ENCODE data around the gene ADGRF3.

Gene ADGRF3

DNA sequence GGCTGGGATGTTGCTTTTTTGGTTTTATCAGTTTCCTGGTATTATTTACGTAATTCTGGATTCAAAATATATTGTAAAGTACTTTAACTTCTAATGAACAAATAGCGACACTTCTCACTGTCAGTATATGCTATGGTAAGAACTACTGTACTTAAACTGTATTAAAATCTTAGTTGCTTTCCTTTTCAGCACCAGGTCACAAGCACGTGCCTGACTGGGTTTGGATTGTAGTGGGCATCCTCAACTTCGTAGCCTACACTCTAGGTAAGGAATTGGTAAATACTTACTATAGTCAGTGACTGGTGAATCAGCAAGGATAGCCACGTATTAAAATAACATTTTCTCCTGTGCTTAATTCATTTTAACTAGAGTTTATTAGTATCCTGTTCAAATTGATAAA, 20.4 kb upstream of the ADGRF3 start:
- no peaks in the 10 kb centered on the region for H3K36me3 ChIP-seq (ENCODE audit: control insufficient read depth, insufficient read depth, low read length)
- H3K27me3 ChIP-seq (ENCODE audit: control insufficient read depth, insufficient read depth, low read length) = no peaks in the 10 kb centered on the region
- no peak overlapping the region for H3K9ac ChIP-seq
- no peak overlapping the region for H2AFZ ChIP-seq
- TF ChIP-seq, protein P1, sequence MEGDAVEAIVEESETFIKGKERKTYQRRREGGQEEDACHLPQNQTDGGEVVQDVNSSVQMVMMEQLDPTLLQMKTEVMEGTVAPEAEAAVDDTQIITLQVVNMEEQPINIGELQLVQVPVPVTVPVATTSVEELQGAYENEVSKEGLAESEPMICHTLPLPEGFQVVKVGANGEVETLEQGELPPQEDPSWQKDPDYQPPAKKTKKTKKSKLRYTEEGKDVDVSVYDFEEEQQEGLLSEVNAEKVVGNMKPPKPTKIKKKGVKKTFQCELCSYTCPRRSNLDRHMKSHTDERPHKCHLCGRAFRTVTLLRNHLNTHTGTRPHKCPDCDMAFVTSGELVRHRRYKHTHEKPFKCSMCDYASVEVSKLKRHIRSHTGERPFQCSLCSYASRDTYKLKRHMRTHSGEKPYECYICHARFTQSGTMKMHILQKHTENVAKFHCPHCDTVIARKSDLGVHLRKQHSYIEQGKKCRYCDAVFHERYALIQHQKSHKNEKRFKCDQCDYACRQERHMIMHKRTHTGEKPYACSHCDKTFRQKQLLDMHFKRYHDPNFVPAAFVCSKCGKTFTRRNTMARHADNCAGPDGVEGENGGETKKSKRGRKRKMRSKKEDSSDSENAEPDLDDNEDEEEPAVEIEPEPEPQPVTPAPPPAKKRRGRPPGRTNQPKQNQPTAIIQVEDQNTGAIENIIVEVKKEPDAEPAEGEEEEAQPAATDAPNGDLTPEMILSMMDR (IDR thresholded peaks at IDR 0.05) = no peak
- no peak overlapping the region for H3K4me3 ChIP-seq (ENCODE audit: low read depth, low read length)
- H3K79me2 ChIP-seq = peaks cover 5% of the 10 kb centered on the region
- H3K9me3 ChIP-seq (ENCODE audit: control insufficient read depth, low read length) = no peaks in the 10 kb centered on the region
- H3K4me1 ChIP-seq = peaks cover 34% of the 10 kb centered on the region
- H3K27ac ChIP-seq = no peak overlapping the region
- H3K4me2 ChIP-seq (ENCODE audit: low read length) = no peak overlapping the region

- TF ChIP-seq, protein P1 (IDR thresholded peaks at IDR 0.05) = no peak
- no peak overlapping the region for H3K27ac ChIP-seq
- H3K4me2 ChIP-seq (ENCODE audit: low read length) = no peak overlapping the region
- no peak overlapping the region for H2AFZ ChIP-seq
- H3K4me1 ChIP-seq = peaks cover 46% of the 10 kb centered on the region
- H3K27me3 ChIP-seq (ENCODE audit: control insufficient read depth, insufficient read depth, low read length) = no peaks in the 10 kb centered on the region
- H3K79me2 ChIP-seq = peaks cover 5% of the 10 kb centered on the region
- H3K9ac ChIP-seq = no peak overlapping the region
- H3K9me3 ChIP-seq (ENCODE audit: control insufficient read depth, low read length) = no peaks in the 10 kb centered on the region
- no peak overlapping the region for H3K4me3 ChIP-seq (ENCODE audit: low read depth, low read length)
- H3K36me3 ChIP-seq (ENCODE audit: control insufficient read depth, insufficient read depth, low read length) = no peaks in the 10 kb centered on the region
Measured at GRCh38 chr2:26364669-26365068, 18.1 kb upstream of the ADGRF3 start.

DNA sequence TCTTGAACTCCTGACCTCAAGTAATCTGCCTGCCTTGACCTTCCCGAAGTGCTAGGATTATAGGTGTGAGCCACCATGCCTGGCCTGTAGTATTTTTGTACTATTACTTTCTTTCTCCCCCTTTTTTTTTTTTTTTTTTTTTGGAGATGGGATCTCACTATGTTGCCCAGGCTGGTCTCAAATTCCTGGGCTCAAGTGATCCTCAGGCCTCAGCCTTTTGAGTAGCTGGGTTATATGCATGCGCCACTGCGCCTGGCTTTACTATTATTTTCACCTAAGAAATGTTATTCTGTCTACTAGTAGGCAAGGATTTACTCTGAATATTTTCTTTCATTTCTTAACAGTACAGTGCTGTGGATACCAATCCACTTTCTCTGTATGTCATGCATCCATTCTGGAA, 17.4 kb upstream of the ADGRF3 start:
- Histone ChIP-seq H3K27ac (no peak overlapping the region), H3K36me3 (ENCODE audit: control insufficient read depth, insufficient read depth, low read length) (no peaks in the 10 kb centered on the region)

DNA sequence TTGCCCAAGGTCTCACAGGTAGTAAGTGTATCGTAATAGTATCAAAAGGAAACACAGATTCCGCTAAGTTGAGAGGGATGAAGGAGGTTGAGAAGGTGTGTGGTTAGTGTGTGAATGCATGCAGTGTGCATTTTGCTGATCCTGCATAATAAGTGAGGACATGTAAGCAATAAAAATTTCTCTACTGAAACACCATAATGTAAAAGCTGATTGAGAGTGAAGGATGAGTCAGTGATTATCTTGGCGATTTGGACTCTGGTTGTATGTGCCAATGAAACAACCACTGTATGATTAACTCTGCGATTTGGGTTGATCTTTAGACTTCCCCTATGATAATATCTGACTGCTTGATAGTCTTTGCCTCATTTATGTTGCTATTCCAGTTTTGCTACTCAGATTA, 16.7 kb upstream of the ADGRF3 start:
- TF ChIP-seq, protein P1 (IDR thresholded peaks at IDR 0.05) = no peak
- no peaks in the 10 kb centered on the region for H3K36me3 ChIP-seq (ENCODE audit: control insufficient read depth, insufficient read depth, low read length)
- no peak overlapping the region for H2AFZ ChIP-seq
- no peaks in the 10 kb centered on the region for H3K9me3 ChIP-seq (ENCODE audit: control insufficient read depth, low read length)
- peak overlapping the region; percentile 14 for H3K4me2 ChIP-seq (ENCODE audit: low read length)
- peaks cover 5% of the 10 kb centered on the region for H3K79me2 ChIP-seq
- no peaks in the 10 kb centered on the region for H3K27me3 ChIP-seq (ENCODE audit: control insufficient read depth, insufficient read depth, low read length)
- H3K27ac ChIP-seq = no peak overlapping the region
- H3K9ac ChIP-seq = no peak overlapping the region
- peaks cover 42% of the 10 kb centered on the region for H3K4me1 ChIP-seq
- no peak overlapping the region for H3K4me3 ChIP-seq (ENCODE audit: low read depth, low read length)

More for the DNA sequence above, 17.4 kb upstream of the ADGRF3 start:
- Histone ChIP-seq H3K27me3 (ENCODE audit: control insufficient read depth, insufficient read depth, low read length) (no peaks in the 10 kb centered on the region), H3K9me3 (ENCODE audit: control insufficient read depth, low read length) (no peaks in the 10 kb centered on the region), H2AFZ (no peak overlapping the region), H3K4me2 (ENCODE audit: low read length) (no peak overlapping the region), H3K9ac (no peak overlapping the region), H3K4me1 (peaks cover 42% of the 10 kb centered on the region), H3K79me2 (peaks cover 5% of the 10 kb centered on the region), H3K4me3 (ENCODE audit: low read depth, low read length) (no peak overlapping the region)
- TF ChIP-seq, protein P1 (IDR thresholded peaks at IDR 0.05) = no peak

DNA sequence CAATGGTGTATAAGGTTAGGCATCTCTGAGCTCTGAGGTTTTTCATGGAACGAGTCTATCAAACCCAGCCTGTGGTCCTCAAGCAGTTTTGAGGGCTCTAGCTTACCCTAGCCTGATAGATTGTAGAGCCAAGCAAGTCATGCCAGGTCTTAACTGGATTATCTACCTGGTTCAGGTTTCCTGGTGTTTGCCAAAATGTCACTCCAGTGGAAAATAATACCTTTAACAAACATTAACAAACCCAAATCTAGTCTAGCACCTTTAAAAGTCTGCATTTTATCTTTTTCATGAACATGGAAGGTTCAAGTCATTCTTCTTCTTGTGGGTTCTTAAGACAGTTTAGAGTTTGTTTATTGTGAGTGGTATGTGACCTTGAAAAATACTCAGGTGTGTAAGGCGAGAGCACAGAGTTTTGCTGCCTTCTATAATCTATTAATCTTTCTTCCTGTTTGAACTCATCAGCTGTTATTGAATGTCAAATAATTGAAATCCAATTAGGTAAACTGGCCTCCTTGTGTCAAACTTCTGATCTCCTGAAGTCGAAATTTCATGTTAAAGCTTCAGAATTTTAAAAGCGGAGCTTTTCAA, 13.4 kb upstream of the ADGRF3 start:
- TF ChIP-seq, protein P1 (IDR thresholded peaks at IDR 0.05) = no peak
- peaks cover 2% of the 10 kb centered on the region for H3K79me2 ChIP-seq
- H3K9me3 ChIP-seq (ENCODE audit: control insufficient read depth, low read length) = no peaks in the 10 kb centered on the region
- H3K9ac ChIP-seq = no peak overlapping the region
- H3K27ac ChIP-seq = peak overlapping the region; percentile 65
- H2AFZ ChIP-seq = peak overlapping the region; percentile 4
- peak overlapping the region; percentile 31 for H3K4me2 ChIP-seq (ENCODE audit: low read length)
- peaks cover 34% of the 10 kb centered on the region for H3K4me1 ChIP-seq
- H3K27me3 ChIP-seq (ENCODE audit: control insufficient read depth, insufficient read depth, low read length) = no peaks in the 10 kb centered on the region
- peak overlapping the region; percentile 13 for H3K4me3 ChIP-seq (ENCODE audit: low read depth, low read length)
- no peaks in the 10 kb centered on the region for H3K36me3 ChIP-seq (ENCODE audit: control insufficient read depth, insufficient read depth, low read length)
